GM23338 (cell line): ENCODE results near the gene CXCR3. TPM values are rescaled to one million over a fixed set of nuclear protein-coding genes. Genes with fewer than 3 reads are reported as not detected.

Experiments
- ATAC-seq: fragments of 200-7000 bp; cut with Tn5 transposase; 3 replicates; pipeline ENCODE4 v1.9.1; 2020
- DNase-seq: peaks from one replicate; pipeline ENCODE4 v3.0.0-alpha.2; 2015; ENCODE audit warnings: low spot score
- H2AFZ ChIP-seq: fragments of 200-600 bp; sonication (generic); 2 replicates; pipeline ENCODE4 v1.8.0; 2016; ENCODE audit warnings: antibody characterized with exemption, mild to moderate bottlenecking, moderate library complexity
- H3F3A ChIP-seq: fragments of 200-600 bp; sonication (generic); replicated peaks from 2 replicates; pipeline ENCODE4 v1.8.0; 2017; ENCODE audit warnings: antibody characterized with exemption, mixed run types, low read depth
- H3K27ac ChIP-seq: fragments of 200-600 bp; sonication (generic); 2 replicates; pipeline ENCODE4 v1.6.1; 2016; ENCODE audit warnings: low read depth
- H3K27me3 ChIP-seq: fragments of 200-600 bp; sonication (generic); 2 replicates; pipeline ENCODE4 v1.8.0; 2016; ENCODE audit warnings: mild to moderate bottlenecking, mixed run types, moderate library complexity; ENCODE audit not compliant: insufficient read depth
- H3K36me3 ChIP-seq: fragments of 200-600 bp; sonication (generic); 2 replicates; pipeline ENCODE4 v1.8.0; 2016; ENCODE audit warnings: mild to moderate bottlenecking; ENCODE audit not compliant: insufficient read depth
- H3K4me1 ChIP-seq: fragments of 200-600 bp; sonication (generic); 2 replicates; pipeline ENCODE4 v1.8.0; 2016; ENCODE audit warnings: mild to moderate bottlenecking, moderate library complexity; ENCODE audit not compliant: insufficient read depth
- H3K4me2 ChIP-seq: fragments of 200-600 bp; sonication (generic); 2 replicates; pipeline ENCODE4 v1.7.1; 2017; ENCODE audit warnings: mixed run types
- H3K4me3 ChIP-seq: fragments of 200-600 bp; sonication (generic); 2 replicates; pipeline ENCODE4 v1.6.1; 2016; ENCODE audit warnings: mixed run types
- H3K79me2 ChIP-seq: fragments of 200-600 bp; sonication (generic); replicated peaks from 2 replicates; pipeline ENCODE4 v1.8.0; 2017; ENCODE audit warnings: mild to moderate bottlenecking; ENCODE audit not compliant: insufficient read depth
- H3K9me2 ChIP-seq: fragments of 200-600 bp; sonication (generic); 2 replicates; pipeline ENCODE4 v1.8.0; 2017; ENCODE audit not compliant: insufficient read depth
- H4K20me1 ChIP-seq: fragments of 200-600 bp; sonication (generic); replicated peaks from 2 replicates; pipeline ENCODE4 v1.8.0; 2017; ENCODE audit warnings: mild to moderate bottlenecking; ENCODE audit not compliant: insufficient read depth
- H3K27ac Mint-ChIP-seq: 2 replicates; pipeline ENCODE4 v1.8.0; 2020; ENCODE audit warnings: inconsistent platforms, mild to moderate bottlenecking, moderate library complexity, mixed read lengths
- H3K27me3 Mint-ChIP-seq: 3 replicates; pipeline ENCODE4 v1.8.0; 2022; ENCODE audit warnings: low read depth, mild to moderate bottlenecking, moderate library complexity, mixed read lengths, inconsistent platforms; ENCODE audit not compliant: insufficient read depth, poor library complexity
- H3K36me3 Mint-ChIP-seq: 3 replicates; pipeline ENCODE4 v1.8.0; 2021; ENCODE audit warnings: low read depth, mild to moderate bottlenecking, inconsistent platforms, moderate library complexity, mixed read lengths
- H3K4me1 Mint-ChIP-seq: 3 replicates; pipeline ENCODE4 v1.8.0; 2020; ENCODE audit warnings: mild to moderate bottlenecking, inconsistent platforms, mixed read lengths
- H3K4me3 Mint-ChIP-seq: 3 replicates; pipeline ENCODE4 v1.8.0; 2021; ENCODE audit warnings: moderate library complexity, mild to moderate bottlenecking, inconsistent platforms, mixed read lengths
- H3K9me3 Mint-ChIP-seq: 3 replicates; pipeline ENCODE4 v1.8.0; 2020; ENCODE audit warnings: moderate library complexity, mild to moderate bottlenecking, inconsistent platforms, mixed read lengths
- CREB1 ChIP-seq: fragments of 250-450 bp; sonication (Bioruptor Pico); IDR thresholded peaks from 2 replicates; pipeline ENCODE4 v1.5.0; 2020; ENCODE audit warnings: low read depth, mild to moderate bottlenecking, moderate library complexity
- EZH2 ChIP-seq: fragments of 200-600 bp; sonication (generic); IDR thresholded peaks from one replicate; pipeline ENCODE4 v1.8.0; 2017; ENCODE audit warnings: antibody characterized with exemption, mild to moderate bottlenecking, low read depth; ENCODE audit not compliant: unreplicated experiment
- EZH2phosphoT487 ChIP-seq: fragments of 200-600 bp; sonication (generic); IDR thresholded peaks from one replicate; pipeline ENCODE4 v1.8.1; 2018; ENCODE audit warnings: antibody characterized with exemption; ENCODE audit not compliant: unreplicated experiment
- JUNB ChIP-seq: IDR thresholded peaks from one replicate; pipeline ENCODE4 v1.6.1; 2016; ENCODE audit warnings: antibody characterized with exemption; ENCODE audit not compliant: unreplicated experiment
- NANOG ChIP-seq: IDR thresholded peaks from 2 replicates; pipeline ENCODE4 v1.6.1; 2016; ENCODE audit warnings: antibody characterized with exemption, borderline replicate concordance
- POLR2AphosphoS5 ChIP-seq: IDR thresholded peaks from 2 replicates; pipeline ENCODE4 v1.6.1; 2016; ENCODE audit warnings: antibody characterized with exemption, low read depth
- STAT1 ChIP-seq: IDR thresholded peaks from one replicate; pipeline ENCODE4 v1.6.1; 2016; ENCODE audit warnings: antibody characterized with exemption; ENCODE audit not compliant: unreplicated experiment
- ZNF114 ChIP-seq: fragments of 250-450 bp; sonication (Bioruptor Pico); IDR thresholded peaks from 2 replicates; pipeline ENCODE4 v1.5.0; 2020; ENCODE audit warnings: mild to moderate bottlenecking, moderate library complexity
- ZNF331 ChIP-seq: fragments of 250-450 bp; sonication (Bioruptor Pico); IDR thresholded peaks from 2 replicates; pipeline ENCODE4 v1.5.0; 2020; ENCODE audit warnings: low read depth, mild to moderate bottlenecking, moderate library complexity
- polyA plus RNA-seq: library from polyadenylated mRNA; unstranded; fragments of >200 nt; fragmentation: Nextera tagmentation; extraction: Ambion mirVana; gene quantifications from 2 replicates; pipeline ENCODE4 v1.2.1, GENCODE V29; 2016
- total RNA-seq: library from RNA; depleted of rRNA; stranded (reverse); fragments of >200 nt; shearing (Covaris generic); gene quantifications from 2 replicates; pipeline ENCODE4 v1.2.3, GENCODE V29; 2014
- TF ChIP-seq, protein P1 (sequence below): fragments of 250-450 bp; sonication (Bioruptor Pico); IDR thresholded peaks from 2 replicates; pipeline ENCODE4 v1.5.0; 2020; ENCODE audit warnings: mild to moderate bottlenecking, moderate library complexity
- TF ChIP-seq, protein P2 (sequence below): IDR thresholded peaks from 2 replicates; pipeline ENCODE4 v1.6.1; 2016; ENCODE audit warnings: antibody characterized with exemption
- TF ChIP-seq, protein P3 (sequence below): IDR thresholded peaks from one replicate; pipeline ENCODE4 v1.6.1; 2018; ENCODE audit warnings: antibody characterized with exemption; ENCODE audit not compliant: unreplicated experiment
- TF ChIP-seq, protein P4 (sequence below), 2 experiments: fragments of 200-600 bp in 1 of 2; sonication (generic) in 1 of 2; conservative IDR thresholded peaks; 2 replicates each; pipeline versions ENCODE4 v1.5.1 to v1.6.1; 2016 to 2017; ENCODE audit warnings: antibody characterized with exemption in 2 of 2, low read depth in 2 of 2, mild to moderate bottlenecking in 2 of 2, moderate library complexity in 1 of 2

Gene CXCR3
- total and polyA plus RNA-seq, 2 experiments from 2014 or later = not detected

DNA sequence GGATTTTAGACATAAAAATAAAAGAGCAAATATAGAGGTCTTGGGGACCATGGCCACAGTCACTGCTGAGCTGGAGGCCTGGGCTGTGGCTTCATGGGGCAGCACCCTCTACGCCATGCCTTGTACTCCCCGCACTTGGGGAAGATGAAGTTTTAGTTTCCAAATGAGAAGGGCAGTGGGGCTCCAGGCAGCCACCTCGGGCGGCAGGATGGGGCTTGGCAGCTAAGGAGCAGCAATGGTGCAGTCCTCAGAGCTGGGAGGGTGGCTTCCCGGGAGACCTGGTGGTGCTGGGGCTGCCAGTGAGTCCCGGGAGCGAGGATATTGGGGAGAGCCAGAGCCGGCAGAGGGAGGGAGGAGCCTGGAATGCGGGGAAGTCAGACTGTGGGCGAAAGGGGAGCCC, 2.4 kb downstream of the CXCR3 start:
- H3K4me3 ChIP-seq = no peak overlapping the region
- ATAC-seq (no peak), DNase-seq (no peak)
- no peak overlapping the region for H2AFZ ChIP-seq
- H3F3A ChIP-seq = no peaks in the 10 kb centered on the region
- H3K27me3 Mint-ChIP-seq = peaks cover 2% of the 10 kb centered on the region
- no peaks in the 10 kb centered on the region for H4K20me1 ChIP-seq
- H3K4me2 ChIP-seq = no peak overlapping the region
- H3K36me3 ChIP-seq = no peaks in the 10 kb centered on the region
- no peaks in the 10 kb centered on the region for H3K9me2 ChIP-seq
- no peak for TF ChIP-seq EZH2
- no peak for TF ChIP-seq NANOG
- TF ChIP-seq ZNF114 = no peak
- TF ChIP-seq, protein P1, sequence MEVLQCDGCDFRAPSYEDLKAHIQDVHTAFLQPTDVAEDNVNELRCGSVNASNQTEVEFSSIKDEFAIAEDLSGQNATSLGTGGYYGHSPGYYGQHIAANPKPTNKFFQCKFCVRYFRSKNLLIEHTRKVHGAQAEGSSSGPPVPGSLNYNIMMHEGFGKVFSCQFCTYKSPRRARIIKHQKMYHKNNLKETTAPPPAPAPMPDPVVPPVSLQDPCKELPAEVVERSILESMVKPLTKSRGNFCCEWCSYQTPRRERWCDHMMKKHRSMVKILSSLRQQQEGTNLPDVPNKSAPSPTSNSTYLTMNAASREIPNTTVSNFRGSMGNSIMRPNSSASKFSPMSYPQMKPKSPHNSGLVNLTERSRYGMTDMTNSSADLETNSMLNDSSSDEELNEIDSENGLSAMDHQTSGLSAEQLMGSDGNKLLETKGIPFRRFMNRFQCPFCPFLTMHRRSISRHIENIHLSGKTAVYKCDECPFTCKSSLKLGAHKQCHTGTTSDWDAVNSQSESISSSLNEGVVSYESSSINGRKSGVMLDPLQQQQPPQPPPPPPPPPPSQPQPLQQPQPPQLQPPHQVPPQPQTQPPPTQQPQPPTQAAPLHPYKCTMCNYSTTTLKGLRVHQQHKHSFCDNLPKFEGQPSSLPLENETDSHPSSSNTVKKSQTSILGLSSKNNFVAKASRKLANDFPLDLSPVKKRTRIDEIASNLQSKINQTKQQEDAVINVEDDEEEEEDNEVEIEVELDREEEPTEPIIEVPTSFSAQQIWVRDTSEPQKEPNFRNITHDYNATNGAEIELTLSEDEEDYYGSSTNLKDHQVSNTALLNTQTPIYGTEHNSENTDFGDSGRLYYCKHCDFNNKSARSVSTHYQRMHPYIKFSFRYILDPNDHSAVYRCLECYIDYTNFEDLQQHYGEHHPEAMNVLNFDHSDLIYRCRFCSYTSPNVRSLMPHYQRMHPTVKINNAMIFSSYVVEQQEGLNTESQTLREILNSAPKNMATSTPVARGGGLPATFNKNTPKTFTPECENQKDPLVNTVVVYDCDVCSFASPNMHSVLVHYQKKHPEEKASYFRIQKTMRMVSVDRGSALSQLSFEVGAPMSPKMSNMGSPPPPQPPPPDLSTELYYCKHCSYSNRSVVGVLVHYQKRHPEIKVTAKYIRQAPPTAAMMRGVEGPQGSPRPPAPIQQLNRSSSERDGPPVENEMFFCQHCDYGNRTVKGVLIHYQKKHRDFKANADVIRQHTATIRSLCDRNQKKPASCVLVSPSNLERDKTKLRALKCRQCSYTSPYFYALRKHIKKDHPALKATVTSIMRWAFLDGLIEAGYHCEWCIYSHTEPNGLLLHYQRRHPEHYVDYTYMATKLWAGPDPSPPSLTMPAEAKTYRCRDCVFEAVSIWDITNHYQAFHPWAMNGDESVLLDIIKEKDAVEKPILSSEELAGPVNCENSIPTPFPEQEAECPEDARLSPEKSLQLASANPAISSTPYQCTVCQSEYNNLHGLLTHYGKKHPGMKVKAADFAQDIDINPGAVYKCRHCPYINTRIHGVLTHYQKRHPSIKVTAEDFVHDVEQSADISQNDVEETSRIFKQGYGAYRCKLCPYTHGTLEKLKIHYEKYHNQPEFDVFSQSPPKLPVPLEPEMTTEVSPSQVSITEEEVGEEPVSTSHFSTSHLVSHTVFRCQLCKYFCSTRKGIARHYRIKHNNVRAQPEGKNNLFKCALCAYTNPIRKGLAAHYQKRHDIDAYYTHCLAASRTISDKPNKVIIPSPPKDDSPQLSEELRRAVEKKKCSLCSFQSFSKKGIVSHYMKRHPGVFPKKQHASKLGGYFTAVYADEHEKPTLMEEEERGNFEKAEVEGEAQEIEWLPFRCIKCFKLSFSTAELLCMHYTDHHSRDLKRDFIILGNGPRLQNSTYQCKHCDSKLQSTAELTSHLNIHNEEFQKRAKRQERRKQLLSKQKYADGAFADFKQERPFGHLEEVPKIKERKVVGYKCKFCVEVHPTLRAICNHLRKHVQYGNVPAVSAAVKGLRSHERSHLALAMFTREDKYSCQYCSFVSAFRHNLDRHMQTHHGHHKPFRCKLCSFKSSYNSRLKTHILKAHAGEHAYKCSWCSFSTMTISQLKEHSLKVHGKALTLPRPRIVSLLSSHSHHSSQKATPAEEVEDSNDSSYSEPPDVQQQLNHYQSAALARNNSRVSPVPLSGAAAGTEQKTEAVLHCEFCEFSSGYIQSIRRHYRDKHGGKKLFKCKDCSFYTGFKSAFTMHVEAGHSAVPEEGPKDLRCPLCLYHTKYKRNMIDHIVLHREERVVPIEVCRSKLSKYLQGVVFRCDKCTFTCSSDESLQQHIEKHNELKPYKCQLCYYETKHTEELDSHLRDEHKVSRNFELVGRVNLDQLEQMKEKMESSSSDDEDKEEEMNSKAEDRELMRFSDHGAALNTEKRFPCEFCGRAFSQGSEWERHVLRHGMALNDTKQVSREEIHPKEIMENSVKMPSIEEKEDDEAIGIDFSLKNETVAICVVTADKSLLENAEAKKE (CRISPR knock-in tag) = no peak
- TF ChIP-seq JUNB = no peak
- no peak for TF ChIP-seq STAT1
- no peak for TF ChIP-seq CREB1 (CRISPR knock-in tag)
- no peak for TF ChIP-seq EZH2phosphoT487
- no peak for TF ChIP-seq ZNF331 (CRISPR knock-in tag)
- TF ChIP-seq, protein P2, sequence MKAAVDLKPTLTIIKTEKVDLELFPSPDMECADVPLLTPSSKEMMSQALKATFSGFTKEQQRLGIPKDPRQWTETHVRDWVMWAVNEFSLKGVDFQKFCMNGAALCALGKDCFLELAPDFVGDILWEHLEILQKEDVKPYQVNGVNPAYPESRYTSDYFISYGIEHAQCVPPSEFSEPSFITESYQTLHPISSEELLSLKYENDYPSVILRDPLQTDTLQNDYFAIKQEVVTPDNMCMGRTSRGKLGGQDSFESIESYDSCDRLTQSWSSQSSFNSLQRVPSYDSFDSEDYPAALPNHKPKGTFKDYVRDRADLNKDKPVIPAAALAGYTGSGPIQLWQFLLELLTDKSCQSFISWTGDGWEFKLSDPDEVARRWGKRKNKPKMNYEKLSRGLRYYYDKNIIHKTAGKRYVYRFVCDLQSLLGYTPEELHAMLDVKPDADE = no peak
- TF ChIP-seq POLR2AphosphoS5 = no peak
- TF ChIP-seq, protein P3, sequence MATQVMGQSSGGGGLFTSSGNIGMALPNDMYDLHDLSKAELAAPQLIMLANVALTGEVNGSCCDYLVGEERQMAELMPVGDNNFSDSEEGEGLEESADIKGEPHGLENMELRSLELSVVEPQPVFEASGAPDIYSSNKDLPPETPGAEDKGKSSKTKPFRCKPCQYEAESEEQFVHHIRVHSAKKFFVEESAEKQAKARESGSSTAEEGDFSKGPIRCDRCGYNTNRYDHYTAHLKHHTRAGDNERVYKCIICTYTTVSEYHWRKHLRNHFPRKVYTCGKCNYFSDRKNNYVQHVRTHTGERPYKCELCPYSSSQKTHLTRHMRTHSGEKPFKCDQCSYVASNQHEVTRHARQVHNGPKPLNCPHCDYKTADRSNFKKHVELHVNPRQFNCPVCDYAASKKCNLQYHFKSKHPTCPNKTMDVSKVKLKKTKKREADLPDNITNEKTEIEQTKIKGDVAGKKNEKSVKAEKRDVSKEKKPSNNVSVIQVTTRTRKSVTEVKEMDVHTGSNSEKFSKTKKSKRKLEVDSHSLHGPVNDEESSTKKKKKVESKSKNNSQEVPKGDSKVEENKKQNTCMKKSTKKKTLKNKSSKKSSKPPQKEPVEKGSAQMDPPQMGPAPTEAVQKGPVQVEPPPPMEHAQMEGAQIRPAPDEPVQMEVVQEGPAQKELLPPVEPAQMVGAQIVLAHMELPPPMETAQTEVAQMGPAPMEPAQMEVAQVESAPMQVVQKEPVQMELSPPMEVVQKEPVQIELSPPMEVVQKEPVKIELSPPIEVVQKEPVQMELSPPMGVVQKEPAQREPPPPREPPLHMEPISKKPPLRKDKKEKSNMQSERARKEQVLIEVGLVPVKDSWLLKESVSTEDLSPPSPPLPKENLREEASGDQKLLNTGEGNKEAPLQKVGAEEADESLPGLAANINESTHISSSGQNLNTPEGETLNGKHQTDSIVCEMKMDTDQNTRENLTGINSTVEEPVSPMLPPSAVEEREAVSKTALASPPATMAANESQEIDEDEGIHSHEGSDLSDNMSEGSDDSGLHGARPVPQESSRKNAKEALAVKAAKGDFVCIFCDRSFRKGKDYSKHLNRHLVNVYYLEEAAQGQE = no peak
- TF ChIP-seq, protein P4, sequence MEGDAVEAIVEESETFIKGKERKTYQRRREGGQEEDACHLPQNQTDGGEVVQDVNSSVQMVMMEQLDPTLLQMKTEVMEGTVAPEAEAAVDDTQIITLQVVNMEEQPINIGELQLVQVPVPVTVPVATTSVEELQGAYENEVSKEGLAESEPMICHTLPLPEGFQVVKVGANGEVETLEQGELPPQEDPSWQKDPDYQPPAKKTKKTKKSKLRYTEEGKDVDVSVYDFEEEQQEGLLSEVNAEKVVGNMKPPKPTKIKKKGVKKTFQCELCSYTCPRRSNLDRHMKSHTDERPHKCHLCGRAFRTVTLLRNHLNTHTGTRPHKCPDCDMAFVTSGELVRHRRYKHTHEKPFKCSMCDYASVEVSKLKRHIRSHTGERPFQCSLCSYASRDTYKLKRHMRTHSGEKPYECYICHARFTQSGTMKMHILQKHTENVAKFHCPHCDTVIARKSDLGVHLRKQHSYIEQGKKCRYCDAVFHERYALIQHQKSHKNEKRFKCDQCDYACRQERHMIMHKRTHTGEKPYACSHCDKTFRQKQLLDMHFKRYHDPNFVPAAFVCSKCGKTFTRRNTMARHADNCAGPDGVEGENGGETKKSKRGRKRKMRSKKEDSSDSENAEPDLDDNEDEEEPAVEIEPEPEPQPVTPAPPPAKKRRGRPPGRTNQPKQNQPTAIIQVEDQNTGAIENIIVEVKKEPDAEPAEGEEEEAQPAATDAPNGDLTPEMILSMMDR (conservative IDR thresholded peaks at IDR 0.05; ENCODE audit: low read depth in 2 of 2) = no peak
- no peak overlapping the region for H3K4me3 Mint-ChIP-seq
- no peaks in the 10 kb centered on the region for H3K79me2 ChIP-seq
- H3K27ac Mint-ChIP-seq = no peak overlapping the region
- H3K4me1 ChIP-seq = no peaks in the 10 kb centered on the region
- H3K9me3 Mint-ChIP-seq = no peaks in the 10 kb centered on the region; the same call in 2 of the 3 replicates
- H3K36me3 Mint-ChIP-seq = peaks cover 20% of the 10 kb centered on the region
- H3K27me3 ChIP-seq = no peaks in the 10 kb centered on the region
- H3K27ac ChIP-seq = no peak overlapping the region
- no peaks in the 10 kb centered on the region for H3K4me1 Mint-ChIP-seq
